GM12878 (cell line): Measurements from ENCODE around the gene GRIK2. TPM values are rescaled to one million over a fixed set of nuclear protein-coding genes. Genes with fewer than 3 reads are reported as not detected.

Experiments used
- ATAC-seq: fragments of 200-7000 bp; cut with Tn5 transposase; 3 replicates; pipeline ENCODE4 v1.9.1; 2020; ENCODE audit warnings: mild to moderate bottlenecking, moderate library complexity
- BruUV-seq: library from RNA; stranded (reverse); fragments of 400-500 nt; replicated peaks from 2 replicates; lab custom pipeline; 2021; lab: Mats Ljungman, UMichigan
- CTCF ChIA-PET: fragments of 300-600 bp; sonication (Branson Sonifier 250); formaldehyde crosslinking; extraction: SDS; loops from one replicate; lab custom pipeline; 2021; ENCODE audit warnings: inconsistent platforms; lab: Yijun Ruan, JAX
- POLR2A ChIA-PET: fragments of 350-600 bp; formaldehyde crosslinking; extraction: SDS; loops from one replicate; lab custom pipeline; 2021; ENCODE audit warnings: inconsistent platforms; lab: Charles Lee
- RAD21 ChIA-PET: fragments of 300-600 bp; sonication (Branson Sonifier 250); formaldehyde crosslinking; loops from one replicate; lab custom pipeline; 2023; ENCODE audit warnings: antibody characterized with exemption; ENCODE audit not compliant: unreplicated experiment; lab: Charles Lee
- SMC1A ChIA-PET: fragments of 300-600 bp; sonication (Branson Sonifier 250); formaldehyde crosslinking; loops from one replicate; lab custom pipeline; 2023; ENCODE audit not compliant: unreplicated experiment, uncharacterized antibody; lab: Charles Lee
- DNase-seq: peaks from one replicate; pipeline ENCODE4 v3.0.0-alpha.2; 2011; ENCODE audit warnings: low read depth, low spot score
- FAIRE-seq: peaks from 3 replicates; lab custom pipeline; 2011; peaks lifted over from hg19 to GRCh38; lab: Jason Lieb, UNC
- H2AFZ ChIP-seq: 2 replicates; pipeline ENCODE4 v1.6.0; 2011; ENCODE audit warnings: low read depth, low read length, control low read depth; ENCODE audit not compliant: control insufficient read depth
- H3K27ac ChIP-seq: 2 replicates; pipeline ENCODE4 v1.5.1; 2011; ENCODE audit warnings: control low read depth; ENCODE audit not compliant: control insufficient read depth, insufficient read depth
- H3K27me3 ChIP-seq, 2 experiments: replicated peaks in 1 of 2; 2 replicates each; pipeline versions ENCODE4 v1.6.0 to v1.6.1; 2011; ENCODE audit warnings: low read length in 1 of 2; ENCODE audit not compliant: control insufficient read depth in 2 of 2, insufficient read depth in 2 of 2
- H3K36me3 ChIP-seq, 2 experiments: 2 replicates each; pipeline ENCODE4 v1.5.1; 2011; ENCODE audit warnings: low read length in 1 of 2; ENCODE audit not compliant: control insufficient read depth in 2 of 2, insufficient read depth in 2 of 2
- H3K4me1 ChIP-seq: 2 replicates; pipeline ENCODE4 v1.6.1; 2011; ENCODE audit warnings: mild to moderate bottlenecking, low read length, moderate library complexity, mixed read lengths; ENCODE audit not compliant: control insufficient read depth, insufficient read depth
- H3K4me2 ChIP-seq: 2 replicates; pipeline ENCODE4 v1.6.0; 2011; ENCODE audit warnings: control low read depth; ENCODE audit not compliant: control insufficient read depth, insufficient read depth
- H3K4me3 ChIP-seq: fragments of 200-600 bp; sonication (generic); 2 replicates; pipeline ENCODE4 v1.5.1; 2016
- H3K79me2 ChIP-seq: 2 replicates; pipeline ENCODE4 v1.6.0; 2011; ENCODE audit warnings: low read length; ENCODE audit not compliant: control insufficient read depth, insufficient read depth
- H3K9ac ChIP-seq: 2 replicates; pipeline ENCODE4 v1.8.0; 2011; ENCODE audit warnings: low read length, control low read depth, mixed read lengths; ENCODE audit not compliant: control insufficient read depth, insufficient read depth
- H3K9me3 ChIP-seq: replicated peaks from 3 replicates; pipeline ENCODE4 v1.5.1; 2011; ENCODE audit warnings: mild to moderate bottlenecking, low read length; ENCODE audit not compliant: control insufficient read depth, insufficient read depth
- H4K20me1 ChIP-seq: 2 replicates; pipeline ENCODE4 v1.6.0; 2011; ENCODE audit not compliant: control insufficient read depth, insufficient read depth
- BACH1 ChIP-seq: fragments of 450-650 bp; IDR thresholded peaks from 2 replicates; pipeline ENCODE4 v1.6.1; 2017; ENCODE audit warnings: mild to moderate bottlenecking, borderline replicate concordance
- CHD1 ChIP-seq: IDR thresholded peaks from 2 replicates; pipeline ENCODE4 v1.6.1; 2012; ENCODE audit warnings: low read depth, low read length, improper control_type of control experiment
- HSF1 ChIP-seq: fragments of 150-350 bp; IDR thresholded peaks from 2 replicates; pipeline ENCODE4 v1.6.1; 2014; ENCODE audit warnings: mild to moderate bottlenecking, low read depth, low read length
- IRF3 ChIP-seq: fragments of 450-650 bp; IDR thresholded peaks from 2 replicates; pipeline ENCODE4 v1.6.1; 2014; ENCODE audit warnings: mild to moderate bottlenecking
- SUPT20H ChIP-seq: IDR thresholded peaks from 2 replicates; pipeline ENCODE4 v1.6.1; 2011; ENCODE audit warnings: low read depth, mild to moderate bottlenecking, low read length, moderate library complexity, borderline replicate concordance; ENCODE audit not compliant: control insufficient read depth
- ZNF24 ChIP-seq: fragments of 450-650 bp; IDR thresholded peaks from 2 replicates; pipeline ENCODE4 v1.6.1; 2017; ENCODE audit warnings: antibody characterized with exemption, mild to moderate bottlenecking
- ZNF622 ChIP-seq: fragments of 450-650 bp; IDR thresholded peaks from 2 replicates; pipeline ENCODE4 v1.6.1; 2017; ENCODE audit warnings: mild to moderate bottlenecking, inconsistent platforms
- WGBS: methylation state at CpG from one replicate; pipeline ENCODE4 v1.1.6; 2016; ENCODE audit warnings: low lambda C conversion rate; ENCODE audit not compliant: insufficient replicate concordance, insufficient coverage; ENCODE audit errors: missing lambda C conversion rate; 5-methylcytosine and 5-hydroxymethylcytosine counted together
- in situ Hi-C: fragments of 300-500 bp; cut with MboI; formaldehyde crosslinking; loops from 9 replicates; pipeline ENCODE4 v1.14.3; 2018; ENCODE audit warnings: mixed read lengths
- intact Hi-C: fragments of 100-400 bp; cut with micrococcal nuclease; formaldehyde crosslinking; loops from one replicate; pipeline ENCODE4 v1.14.2; 2022; ENCODE audit not compliant: unreplicated experiment
- polyA plus RNA-seq, 11 experiments: library from polyadenylated mRNA; depleted of rRNA in 4 of 11; unstranded in 6 of 11; stranded (reverse) in 5 of 11; fragments of >200 nt; fragmentation: Nextera tagmentation in 4 of 11; fragmentation: Illumina TruSeq in 1 of 11; extraction: Ambion mirVana in 4 of 11; extraction: Trizol in 1 of 11; gene quantifications; 1 replicate in 1 of 11; 2 replicates in 10 of 11; pipeline versions ENCODE4 v1.2.1 to v1.2.3, GENCODE V29; 2011 to 2016; ENCODE audit warnings: inconsistent platforms in 2 of 11, missing spikeins in 2 of 11, low read depth in 1 of 11
- total RNA-seq, 4 experiments: library from RNA; depleted of rRNA in 3 of 4; stranded (reverse); fragments of >200 nt in 3 of 4; fragmentation: Illumina TruSeq in 1 of 4; extraction: Trizol in 1 of 4; gene quantifications; 2 replicates each; pipeline versions ENCODE4 v1.2.1 to v1.2.3, GENCODE V29; 2013 to 2021

Gene GRIK2
- total and polyA plus RNA-seq, 10 of the 15 experiments (the other 5 are each of a cell fraction or from before 2014, with no cell fraction given), result not detected

DNA sequence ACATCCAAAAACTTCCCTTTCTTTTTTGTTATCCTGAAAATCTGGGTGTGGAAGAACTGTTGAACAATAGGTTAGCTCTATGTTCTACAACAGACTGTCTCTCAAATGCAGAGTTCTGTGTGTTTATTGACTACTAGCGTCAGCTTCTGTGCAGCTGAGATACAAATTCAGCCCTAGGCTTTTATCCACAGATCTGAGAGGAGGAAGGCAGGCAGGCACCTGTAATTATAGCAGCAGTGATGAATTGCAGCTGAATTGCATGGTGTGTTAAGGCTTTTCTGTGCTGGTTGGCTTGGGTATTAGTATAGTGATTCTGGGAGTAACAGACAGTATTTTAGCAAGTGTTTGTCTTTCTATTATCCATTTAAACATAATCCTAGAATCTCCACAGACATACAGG is 24.4 kb downstream of the GRIK2 start:
- no TSS peak for BruUV-seq

More for the DNA sequence above, 24.4 kb downstream of the GRIK2 start:
- CTCF ChIA-PET, result no interaction called here
- POLR2A ChIA-PET, result no interaction called here
- Histone ChIP-seq H3K79me2 (no peaks in the 10 kb centered on the region), H2AFZ (no peak overlapping the region), H3K27me3 (no peaks in the 10 kb centered on the region), H3K9me3 (no peaks in the 10 kb centered on the region), H4K20me1 (no peaks in the 10 kb centered on the region), H3K9ac (no peak overlapping the region), H3K36me3 (no peaks in the 10 kb centered on the region), H3K4me2 (no peak overlapping the region), H3K4me1 (no peaks in the 10 kb centered on the region), H3K27ac (no peak overlapping the region), H3K4me3 (no peak overlapping the region)
- DNase-seq (no peak), FAIRE-seq (no peak), ATAC-seq (no peak)
- TF ChIP-seq SUPT20H, result no peak
- no peak for TF ChIP-seq IRF3
- no peak for TF ChIP-seq HSF1
- TF ChIP-seq BACH1, result no peak
- no peak for TF ChIP-seq ZNF622
- TF ChIP-seq CHD1, result no peak
- no peak for TF ChIP-seq ZNF24
- 0% methylated on average over 1 of the region's 1 CpG for WGBS
- RAD21 ChIA-PET, result no interaction called here
- intact Hi-C loops (no loop called here), in situ Hi-C loops (no loop called here)
- SMC1A ChIA-PET, result no interaction called here
